Left colon (tissue), 2 donors: ENCODE results near the gene INHBC. TPM values are rescaled to one million over a fixed set of nuclear protein-coding genes. Genes with fewer than 3 reads are reported as not detected.
"Not testable (repeated sequence)": the region's sequence is repeated elsewhere in the genome, so short reads cannot be mapped to it uniquely, and the experiment has no call there.

Experiments
- ATAC-seq: fragments of 200-7000 bp; cut with Tn5 transposase; one replicate; pipeline ENCODE4 v1.9.1; 2020; ENCODE audit warnings: mild to moderate bottlenecking, moderate library complexity
- DNase-seq, 2 donors: peaks; one replicate each; pipeline ENCODE4 v3.0.0-alpha.2; 2020
- intact Hi-C, 2 donors: fragments of 100-400 bp; cut with DNase I in 1 of 2; cut with micrococcal nuclease in 1 of 2; formaldehyde crosslinking; loops; one replicate each; pipeline versions ENCODE4 v1.11.2 to v1.14.0; 2022; cut with DNase I, micrococcal nuclease
- long read RNA-seq: library from polyadenylated mRNA; unstranded; transcript quantifications from one replicate; pipeline ENCODE4 v2.0.0, GENCODE V29; 2021
- total RNA-seq, 2 donors: library from RNA; stranded (reverse); fragmentation: NEBNext Ultra II Directional; extraction: Animal tissue kit (Norgen Biotek cat#: 25700); gene quantifications; one replicate each; pipeline ENCODE4 v1.2.1, GENCODE V29; 2021
- donor health status: DM: no; HTN: no; CAD: no.
- donor health status: DM: yes; HTN: yes; CAD: no.

Gene INHBC, protein sequence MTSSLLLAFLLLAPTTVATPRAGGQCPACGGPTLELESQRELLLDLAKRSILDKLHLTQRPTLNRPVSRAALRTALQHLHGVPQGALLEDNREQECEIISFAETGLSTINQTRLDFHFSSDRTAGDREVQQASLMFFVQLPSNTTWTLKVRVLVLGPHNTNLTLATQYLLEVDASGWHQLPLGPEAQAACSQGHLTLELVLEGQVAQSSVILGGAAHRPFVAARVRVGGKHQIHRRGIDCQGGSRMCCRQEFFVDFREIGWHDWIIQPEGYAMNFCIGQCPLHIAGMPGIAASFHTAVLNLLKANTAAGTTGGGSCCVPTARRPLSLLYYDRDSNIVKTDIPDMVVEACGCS
- total RNA-seq: not detected
- long read RNA-seq: 0 reads

DNA sequence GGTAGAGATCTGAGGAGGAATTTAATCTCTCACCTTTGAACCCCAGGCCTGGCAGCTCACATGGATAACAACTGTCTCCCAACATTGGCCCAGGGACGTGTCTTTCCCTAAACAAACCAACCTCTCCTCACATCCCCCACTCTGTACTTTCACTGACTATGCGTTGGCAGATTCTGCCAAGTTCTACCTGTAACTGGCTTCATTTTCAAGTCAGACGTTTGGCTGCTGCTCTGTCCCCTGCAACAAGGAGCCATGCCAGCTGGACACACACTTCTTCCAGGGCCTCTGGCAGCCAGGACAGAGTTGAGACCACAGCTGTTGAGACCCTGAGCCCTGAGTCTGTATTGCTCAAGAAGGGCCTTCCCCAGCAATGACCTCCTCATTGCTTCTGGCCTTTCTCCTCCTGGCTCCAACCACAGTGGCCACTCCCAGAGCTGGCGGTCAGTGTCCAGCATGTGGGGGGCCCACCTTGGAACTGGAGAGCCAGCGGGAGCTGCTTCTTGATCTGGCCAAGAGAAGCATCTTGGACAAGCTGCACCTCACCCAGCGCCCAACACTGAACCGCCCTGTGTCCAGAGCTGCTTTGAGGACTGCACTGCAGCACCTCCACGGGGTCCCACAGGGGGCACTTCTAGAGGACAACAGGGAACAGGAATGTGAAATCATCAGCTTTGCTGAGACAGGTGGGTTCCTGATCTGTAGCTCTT is at the start of gene INHBC:
Gene INHBC (plus strand): TSS at position 268 of the 707 bp plus-strand sequence. CDS start 103 bp downstream, at position 371.
- intact Hi-C loops: no loop called here
- DNase-seq (no peak), ATAC-seq (no peak)

DNA sequence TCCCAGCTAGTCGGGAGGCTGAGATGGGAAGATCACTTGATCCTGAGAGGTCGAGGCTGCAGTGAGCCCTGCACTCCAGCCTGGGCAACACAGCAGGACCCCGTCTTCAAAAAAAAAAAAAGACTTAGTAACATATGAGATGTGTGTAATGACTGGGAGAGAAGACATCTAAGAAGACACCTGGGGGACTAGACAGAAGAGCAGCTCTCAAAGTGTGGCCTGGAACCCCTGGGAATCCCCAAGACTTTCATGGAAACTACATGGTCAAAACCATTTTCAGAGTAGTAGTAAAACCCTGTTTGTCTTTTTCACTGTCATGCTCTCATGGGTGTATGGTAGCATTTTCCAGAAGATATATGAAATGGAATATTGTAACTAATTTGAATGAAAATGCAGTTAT is 49.0 kb upstream of the INHBC start:
- intact Hi-C loops: no loop called here
- ATAC-seq (no peak), DNase-seq (no peak)

DNA sequence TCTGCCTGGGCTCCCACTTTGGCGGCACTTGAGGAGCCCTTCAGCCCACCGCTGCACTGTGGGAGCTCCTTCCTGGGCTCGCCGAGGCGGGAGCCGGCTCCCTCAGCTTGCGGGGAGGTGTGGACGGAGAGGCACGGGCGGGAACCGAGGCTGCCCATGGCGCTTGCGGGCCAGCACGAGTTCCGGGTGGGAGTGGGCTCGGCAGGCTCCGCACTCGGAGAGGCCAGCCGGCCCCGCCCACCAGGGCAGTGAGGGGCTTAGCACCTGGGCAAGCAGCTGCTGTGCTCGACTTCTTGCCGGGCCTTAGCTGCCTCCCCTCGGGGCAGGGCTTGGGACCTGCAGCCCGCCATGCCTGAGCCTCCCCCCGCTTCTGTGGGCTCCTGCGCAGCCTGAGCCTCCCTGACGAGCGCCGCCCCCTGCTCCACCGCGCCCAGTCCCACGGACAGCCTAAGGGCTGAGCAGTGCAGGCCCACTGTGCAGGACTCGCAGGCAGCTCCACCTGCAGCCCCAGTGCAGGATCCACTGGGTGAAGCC is 48.3 kb upstream of the INHBC start:
- intact Hi-C loops: no loop called here
- DNase-seq (no peak), ATAC-seq (no peak)

DNA sequence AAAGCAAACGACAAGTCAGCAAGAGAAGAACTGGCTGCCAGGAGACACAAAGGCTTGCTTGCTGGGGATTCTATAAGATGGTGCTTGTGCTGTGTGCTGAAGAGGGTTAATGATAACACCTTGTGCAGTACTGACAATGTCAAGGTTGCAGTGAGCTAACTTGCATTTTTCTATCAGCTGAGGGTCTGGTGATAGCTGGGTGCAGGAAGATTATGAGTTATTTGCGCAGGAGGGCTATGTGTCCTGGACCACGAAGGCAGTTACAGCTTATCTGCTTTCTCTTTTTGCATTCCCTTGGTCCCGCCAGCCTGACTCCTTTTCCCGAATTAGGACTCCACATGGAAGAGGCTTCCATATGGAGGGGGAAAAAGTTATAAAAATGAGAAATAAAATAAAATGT is 46.2 kb upstream of the INHBC start:
- intact Hi-C loops: no loop called here
- DNase-seq (no peak), ATAC-seq (no peak)

DNA sequence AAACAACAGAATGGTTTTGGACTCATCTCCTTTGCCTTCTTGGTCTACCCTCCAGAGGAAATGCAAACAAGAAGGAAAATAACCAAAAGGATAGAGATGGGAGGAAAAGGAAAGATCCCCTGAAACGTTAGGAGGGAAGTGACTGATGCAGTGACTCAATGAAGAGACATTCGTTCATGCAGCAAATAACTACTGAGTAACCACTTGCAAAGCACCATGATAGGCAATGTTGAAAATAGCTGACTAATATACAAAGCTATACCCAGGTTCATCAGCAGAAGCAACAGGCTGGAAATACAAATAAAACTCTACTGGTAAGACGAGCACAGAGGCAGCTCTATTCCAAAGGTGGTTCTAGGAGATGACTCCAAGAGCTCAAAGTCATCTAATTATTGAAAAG is 45.6 kb upstream of the INHBC start:
- DNase-seq (no peak), ATAC-seq (no peak)
- intact Hi-C loops: no loop called here

DNA sequence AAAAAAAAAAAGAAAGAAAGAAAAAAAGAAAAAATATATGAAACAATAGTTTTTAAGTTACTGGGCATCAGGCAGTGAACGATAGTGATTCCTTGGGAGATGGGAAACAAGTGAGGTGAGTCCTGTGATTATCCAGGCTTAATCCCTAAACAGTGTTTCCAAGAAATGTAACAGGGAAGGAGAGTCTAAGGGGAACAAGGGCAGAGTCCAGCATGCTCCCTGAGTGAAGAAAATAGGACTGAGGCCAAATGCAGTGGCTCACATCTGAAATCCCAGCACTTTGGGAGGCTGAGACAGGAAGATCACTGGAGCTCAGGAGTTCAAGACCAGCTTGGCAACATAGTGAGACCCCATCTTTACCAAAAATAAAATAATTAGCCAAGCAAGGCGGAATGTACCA is 44.4 kb upstream of the INHBC start:
- DNase-seq (no peak), ATAC-seq (no peak)
- intact Hi-C loops: no loop called here

DNA sequence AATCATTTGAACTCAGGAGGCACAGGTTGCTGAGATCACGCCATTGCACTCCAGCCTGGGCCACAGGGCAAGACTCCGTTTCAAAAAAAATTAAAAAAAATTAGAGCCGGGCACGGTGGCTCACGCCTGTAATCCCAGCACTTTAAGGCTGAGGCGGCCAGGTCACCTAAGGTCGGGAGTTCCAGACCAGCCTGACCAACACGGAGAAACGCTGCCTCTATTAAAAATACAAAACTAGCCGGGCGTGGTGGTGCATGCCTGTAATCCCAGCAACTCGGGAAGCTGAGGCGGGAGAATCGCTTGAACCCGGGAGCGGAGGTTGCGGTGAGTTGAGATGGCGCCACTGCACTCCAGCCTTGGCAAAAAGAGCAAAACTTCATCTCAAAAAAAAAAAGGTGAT is 39.5 kb upstream of the INHBC start:
- no peak for DNase-seq
- ATAC-seq: no peak
- intact Hi-C loops: no loop called here

DNA sequence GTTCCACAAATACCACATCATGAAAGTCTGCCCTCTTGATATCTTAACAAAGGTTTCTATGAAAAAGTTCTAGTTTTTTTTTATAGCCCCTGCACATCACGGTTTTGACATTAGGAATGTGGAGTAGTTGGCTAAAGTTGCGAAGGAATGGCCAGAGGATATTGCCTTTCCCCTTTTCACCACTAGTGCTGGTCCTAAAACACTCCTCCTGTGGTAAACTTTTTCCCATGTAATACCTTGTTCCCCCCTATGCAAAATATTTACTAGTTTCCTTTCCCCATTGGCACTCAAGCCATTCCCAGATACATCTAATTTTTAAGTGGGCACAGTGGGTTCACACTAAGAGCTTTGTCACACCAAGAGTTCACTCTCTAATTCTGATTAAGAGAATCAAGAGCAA is 37.1 kb upstream of the INHBC start:
- intact Hi-C loops: no loop called here
- ATAC-seq: no peak
- no peak for DNase-seq

DNA sequence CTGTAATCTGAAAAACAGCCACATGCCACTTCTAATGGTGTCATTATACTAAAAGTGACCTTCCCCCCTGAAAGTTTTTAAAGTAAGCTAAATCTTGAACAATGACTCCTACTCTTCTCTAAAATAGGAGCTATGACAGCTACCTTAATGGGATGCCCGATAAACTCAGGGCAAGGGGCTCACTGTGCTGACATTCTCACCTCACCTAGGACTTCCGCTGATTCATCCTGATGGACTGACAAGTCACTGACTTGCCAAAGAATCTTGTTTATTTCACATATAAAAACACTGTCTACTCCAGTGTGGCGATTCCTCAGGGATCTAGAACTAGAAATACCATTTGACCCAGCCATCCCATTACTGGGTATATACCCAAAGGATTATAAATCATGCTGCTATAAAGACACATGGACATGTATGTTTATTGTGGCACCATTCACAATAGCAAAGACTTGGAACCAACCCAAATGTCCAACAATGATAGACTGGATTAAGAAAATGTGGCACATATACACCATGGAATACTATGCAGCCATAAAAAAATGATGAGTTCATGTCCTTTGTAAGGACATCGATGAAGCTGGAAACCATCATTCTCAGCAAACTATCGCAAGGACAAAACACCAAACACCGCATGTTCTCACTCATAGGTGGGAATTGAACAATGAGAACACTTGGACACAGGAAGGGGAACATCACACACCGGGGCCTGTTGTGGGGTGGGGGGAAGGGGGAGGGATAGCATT is 34.7 kb upstream of the INHBC start:
- intact Hi-C loops, DNase-seq: not testable (repeated sequence)

DNA sequence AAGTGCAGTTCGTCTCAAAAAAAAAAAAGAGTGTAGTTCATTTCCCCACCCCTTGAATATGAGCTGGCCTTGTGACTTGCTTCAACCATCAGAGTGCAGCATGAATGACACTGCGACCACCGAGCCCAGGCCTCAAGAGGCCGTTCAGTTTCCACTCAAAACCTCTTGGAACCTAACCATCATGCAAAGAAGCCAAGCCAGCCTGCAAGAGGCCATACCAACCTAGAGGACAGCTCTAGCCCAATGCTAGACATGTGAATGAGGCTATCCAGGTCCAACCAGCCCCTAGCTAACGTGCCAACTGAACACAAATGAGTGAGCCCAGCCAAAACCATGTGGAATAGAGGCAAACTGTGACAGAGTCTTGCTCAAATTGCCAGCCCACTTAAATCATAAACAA is 33.4 kb upstream of the INHBC start:
- intact Hi-C loops: no loop called here
- ATAC-seq: no peak
- DNase-seq: no peak

More for the DNA sequence above, 34.7 kb upstream of the INHBC start:
- not testable (repeated sequence) for ATAC-seq

DNA sequence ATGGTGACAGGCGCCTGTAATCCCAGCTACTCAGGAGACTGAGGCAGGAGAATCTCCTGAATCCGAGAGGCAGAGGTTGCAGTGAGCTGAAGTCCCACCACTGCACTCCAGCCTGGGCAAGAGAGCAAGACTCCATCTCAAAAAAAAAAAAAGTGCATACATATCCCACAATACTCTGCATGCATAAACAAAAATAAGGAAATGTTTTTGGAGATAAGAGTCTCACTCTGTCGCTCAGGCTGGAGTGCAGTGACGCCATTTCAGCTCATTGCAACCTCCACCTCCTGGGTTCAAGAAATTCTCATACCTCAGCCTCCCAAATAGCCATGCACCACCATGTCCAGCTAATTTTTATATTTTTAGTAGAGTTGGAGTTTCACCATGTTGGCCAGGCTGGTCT is 32.4 kb upstream of the INHBC start:
- ATAC-seq, intact Hi-C loops, DNase-seq: not testable (repeated sequence)

DNA sequence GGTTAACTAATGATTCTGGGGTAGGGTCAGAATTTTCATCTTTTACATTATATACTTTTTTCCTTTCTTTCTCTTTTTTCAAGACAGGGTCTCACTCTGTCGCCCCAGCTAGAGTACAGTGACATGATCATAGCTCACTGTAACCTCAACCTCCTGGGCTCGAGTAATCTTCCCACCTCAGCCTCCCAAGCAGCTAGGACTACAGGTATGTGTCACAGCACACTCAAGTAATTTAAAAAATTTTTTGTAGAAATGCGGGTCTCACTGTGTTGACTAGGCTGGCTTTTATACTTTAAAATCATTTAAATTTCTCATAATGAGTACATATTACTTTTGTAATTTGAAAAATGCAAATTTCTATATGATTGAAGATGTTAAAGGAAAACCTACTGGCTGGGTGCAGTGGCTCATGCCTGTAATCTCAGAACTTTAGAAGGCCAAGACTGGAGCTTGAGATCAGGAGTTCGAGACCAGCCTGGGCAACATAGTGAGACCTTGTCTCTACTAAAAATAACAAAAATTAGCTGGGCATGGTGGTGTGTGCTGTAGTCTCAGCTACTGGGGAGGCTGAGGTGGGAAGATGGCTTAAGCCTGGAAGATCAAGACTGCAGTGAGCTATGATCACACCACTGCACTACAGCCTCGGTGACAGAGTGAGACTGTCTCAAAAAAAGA is 29.5 kb upstream of the INHBC start:
- intact Hi-C loops: no loop called here
- ATAC-seq (no peak), DNase-seq (no peak)

DNA sequence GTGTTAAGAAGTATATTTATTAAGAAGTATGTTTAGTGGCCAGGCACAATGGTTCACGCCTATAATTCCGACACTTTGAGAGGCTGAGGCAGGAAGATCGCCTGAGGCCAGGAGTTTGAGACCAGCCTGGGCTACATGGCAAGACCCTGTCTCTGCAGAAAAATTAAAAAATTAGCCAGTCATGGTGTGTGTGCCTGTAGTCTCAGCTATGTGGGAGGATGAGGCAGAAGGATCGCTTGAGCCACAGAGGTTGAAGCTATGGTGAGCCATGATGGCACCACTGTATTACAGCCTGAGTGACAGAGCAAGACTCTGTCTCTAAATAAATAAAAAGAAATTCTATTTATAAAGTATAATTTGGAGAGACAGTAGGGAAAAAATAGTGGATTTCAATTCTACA is 24.1 kb upstream of the INHBC start:
- no peak for DNase-seq
- intact Hi-C loops: no loop called here
- no peak for ATAC-seq

DNA sequence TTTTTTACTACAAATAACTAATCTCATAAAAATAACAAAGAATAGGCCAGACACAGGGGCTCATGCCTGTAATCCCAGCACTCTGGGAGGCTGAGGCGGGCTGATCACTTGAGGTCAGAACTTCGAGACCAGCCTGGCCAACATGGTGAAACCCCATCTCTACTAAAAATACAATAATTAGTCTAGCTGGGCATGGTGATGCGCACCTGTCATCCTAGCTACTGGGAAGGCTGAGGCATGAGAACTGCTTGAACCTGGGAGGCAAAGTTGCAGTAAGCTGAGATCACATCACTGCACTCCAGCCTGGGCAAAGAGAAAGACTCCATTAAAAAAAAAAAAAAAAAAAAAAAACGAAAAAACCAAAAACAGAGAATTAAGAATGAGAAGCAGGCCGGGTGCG is 20.4 kb upstream of the INHBC start:
- ATAC-seq, DNase-seq, intact Hi-C loops: not testable (repeated sequence)

DNA sequence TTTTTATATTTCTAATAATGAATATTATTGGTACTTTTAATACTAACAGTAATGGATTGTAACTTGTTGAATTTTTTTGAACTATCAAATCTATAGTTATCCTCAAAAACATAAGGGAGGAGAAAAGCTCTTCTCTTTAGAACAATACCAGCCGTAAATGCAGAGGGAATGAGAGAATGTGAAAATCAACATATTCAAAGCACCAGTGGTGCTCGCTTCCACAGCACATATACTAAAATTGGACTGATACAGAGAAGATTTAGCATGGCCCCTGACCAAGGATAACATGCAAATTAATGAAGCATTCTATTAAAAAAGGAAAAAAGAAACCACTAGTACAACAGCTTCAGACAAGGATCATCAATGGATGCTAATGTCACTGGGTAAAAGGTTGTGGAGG is 19.5 kb upstream of the INHBC start:
- ATAC-seq (no peak), DNase-seq (no peak)
- intact Hi-C loops: no loop called here

DNA sequence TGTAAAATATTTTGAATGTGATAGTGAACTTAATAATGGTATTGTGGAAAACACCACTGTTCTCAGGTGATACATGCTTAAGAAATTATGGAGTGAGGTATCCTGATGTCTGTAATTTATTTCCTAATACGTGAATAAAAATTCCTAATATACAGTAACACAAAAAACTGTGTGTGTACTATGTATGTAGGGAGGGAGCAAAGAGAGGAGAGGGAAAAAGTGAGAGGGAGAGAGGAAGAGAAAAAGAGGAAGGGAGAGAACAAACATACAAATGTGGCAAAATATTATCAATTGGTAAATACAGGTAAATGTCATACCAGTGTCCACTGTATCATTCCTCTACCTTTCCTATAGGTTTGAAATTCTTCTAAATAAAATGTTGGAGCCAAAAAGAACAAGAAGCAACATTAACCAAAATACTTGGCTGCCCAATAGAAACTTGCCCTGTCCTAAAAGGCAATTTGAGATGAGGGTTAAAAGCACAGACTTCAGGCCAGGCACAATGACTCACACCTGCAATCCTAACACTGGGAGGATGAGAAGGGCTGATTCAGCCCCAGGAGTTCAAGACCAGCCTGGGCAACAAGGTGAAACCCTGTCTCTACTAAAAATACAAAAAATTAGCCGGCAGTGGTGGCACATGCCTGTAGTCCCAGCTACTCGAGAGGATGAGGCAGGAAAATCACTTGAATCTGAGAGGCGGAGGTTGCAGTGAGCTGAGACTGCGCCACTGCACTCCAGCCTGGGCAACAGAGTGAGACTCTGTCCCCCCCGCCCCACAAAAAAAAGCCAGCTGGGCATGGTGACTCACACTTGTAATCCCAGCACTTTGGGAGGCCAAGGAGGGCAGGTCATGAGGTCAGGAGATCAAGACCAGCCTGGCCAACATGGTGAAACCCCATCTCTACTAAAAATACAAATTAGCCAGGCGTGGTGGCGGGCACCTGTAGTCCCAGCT is 18.3 kb upstream of the INHBC start:
- intact Hi-C loops: no loop called here
- DNase-seq (no peak), ATAC-seq (no peak)

DNA sequence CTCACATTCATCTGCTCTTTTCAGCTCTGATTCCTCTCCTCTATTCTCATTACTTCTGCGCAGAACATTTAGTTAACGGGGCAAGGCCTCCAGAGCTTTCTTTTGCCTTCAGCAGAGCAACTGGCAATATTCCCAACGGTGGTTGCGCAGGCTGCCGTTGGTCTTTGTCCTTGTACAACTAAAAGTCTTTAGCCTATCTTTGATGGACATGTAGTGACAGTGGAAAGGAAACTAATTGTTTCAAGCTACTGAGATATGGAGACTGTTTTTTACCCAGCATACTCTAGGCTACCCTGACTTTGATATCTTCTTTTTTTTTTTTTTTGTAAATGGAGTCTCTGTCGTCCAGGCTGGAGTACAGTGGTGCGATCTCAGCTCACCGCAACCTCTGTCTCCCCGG is 16.3 kb upstream of the INHBC start:
- no peak for ATAC-seq
- intact Hi-C loops: no loop called here
- DNase-seq: no peak

DNA sequence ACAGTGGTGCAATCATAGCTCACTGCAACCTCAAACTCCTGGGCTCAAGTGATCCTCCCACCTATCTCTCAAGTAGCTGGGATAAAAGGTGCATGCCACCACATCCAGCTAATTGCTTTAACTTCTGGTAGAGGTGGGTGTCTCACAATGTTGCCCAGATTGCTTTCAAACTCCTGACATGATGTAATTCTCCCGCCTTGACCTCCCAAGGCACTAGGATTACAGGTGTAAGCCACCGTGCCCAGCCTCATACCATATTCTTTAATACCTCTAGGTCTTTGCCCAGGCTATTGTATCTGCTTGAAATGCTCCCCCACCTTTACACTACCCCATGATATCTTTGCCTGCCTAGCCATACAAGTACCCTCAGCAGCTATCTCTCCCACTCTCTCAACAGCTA is 15.1 kb upstream of the INHBC start:
- no peak for DNase-seq
- intact Hi-C loops: no loop called here
- ATAC-seq: no peak
